HG03432 (cell line): ENCODE results near the gene CIDEC.

Experiments
- ATAC-seq: cut with Tn5 transposase; IDR thresholded peaks from one replicate; pipeline ENCODE4 v1.9.1; 2021; ENCODE audit warnings: mild to moderate bottlenecking, moderate library complexity; ENCODE audit not compliant: unreplicated experiment

Gene CIDEC, protein sequence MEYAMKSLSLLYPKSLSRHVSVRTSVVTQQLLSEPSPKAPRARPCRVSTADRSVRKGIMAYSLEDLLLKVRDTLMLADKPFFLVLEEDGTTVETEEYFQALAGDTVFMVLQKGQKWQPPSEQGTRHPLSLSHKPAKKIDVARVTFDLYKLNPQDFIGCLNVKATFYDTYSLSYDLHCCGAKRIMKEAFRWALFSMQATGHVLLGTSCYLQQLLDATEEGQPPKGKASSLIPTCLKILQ

GRCh38 chr3:9879830-9880549 is at the start of gene CIDEC:
Gene CIDEC (minus strand): TSS chr3:9880253. CDS start chr3:9878486, 1,767 bp downstream.
- no peak for ATAC-seq

DNA sequence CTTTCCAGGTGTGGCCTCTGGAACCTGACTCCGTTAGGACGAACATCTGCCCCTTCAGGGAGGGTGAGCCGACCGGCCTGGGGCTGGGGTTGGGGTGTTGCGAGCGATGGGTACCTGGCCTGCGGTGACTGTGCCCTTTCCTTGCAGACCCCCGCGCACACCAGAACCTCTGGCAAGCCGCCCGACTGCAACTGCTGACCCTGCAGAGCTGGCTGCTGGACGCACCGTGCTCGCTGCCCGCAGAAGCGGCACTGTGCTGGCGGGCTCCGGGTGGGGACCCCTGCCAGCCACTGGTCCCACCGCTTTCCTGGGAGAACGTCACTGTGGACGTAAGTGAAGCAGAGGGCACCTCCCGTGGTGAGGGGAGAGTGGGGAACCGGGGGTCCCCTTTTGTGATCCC is 48.1 kb upstream of the CIDEC start:
- no peak for ATAC-seq

GRCh38 chr3:9918261-9919038 is 38.4 kb upstream of the CIDEC start:
- ATAC-seq = no peak

DNA sequence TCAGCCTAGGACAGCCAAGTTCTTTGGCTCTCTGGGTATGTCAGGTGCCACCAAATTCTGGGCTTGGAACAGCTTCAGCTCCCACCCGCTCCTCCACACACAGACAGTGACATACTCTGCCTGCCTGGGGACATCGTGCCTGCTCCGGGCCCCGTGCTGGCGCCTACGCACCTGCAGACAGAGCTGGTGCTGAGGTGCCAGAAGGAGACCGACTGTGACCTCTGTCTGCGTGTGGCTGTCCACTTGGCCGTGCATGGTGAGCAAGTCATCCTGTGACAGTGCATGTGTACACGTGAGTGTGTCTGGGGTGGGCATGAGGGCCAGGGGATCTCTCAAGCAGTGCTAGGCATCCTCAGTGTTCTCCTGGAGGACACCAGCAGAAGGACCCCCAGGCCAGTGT is 37.8 kb upstream of the CIDEC start:
- ATAC-seq = no peak

DNA sequence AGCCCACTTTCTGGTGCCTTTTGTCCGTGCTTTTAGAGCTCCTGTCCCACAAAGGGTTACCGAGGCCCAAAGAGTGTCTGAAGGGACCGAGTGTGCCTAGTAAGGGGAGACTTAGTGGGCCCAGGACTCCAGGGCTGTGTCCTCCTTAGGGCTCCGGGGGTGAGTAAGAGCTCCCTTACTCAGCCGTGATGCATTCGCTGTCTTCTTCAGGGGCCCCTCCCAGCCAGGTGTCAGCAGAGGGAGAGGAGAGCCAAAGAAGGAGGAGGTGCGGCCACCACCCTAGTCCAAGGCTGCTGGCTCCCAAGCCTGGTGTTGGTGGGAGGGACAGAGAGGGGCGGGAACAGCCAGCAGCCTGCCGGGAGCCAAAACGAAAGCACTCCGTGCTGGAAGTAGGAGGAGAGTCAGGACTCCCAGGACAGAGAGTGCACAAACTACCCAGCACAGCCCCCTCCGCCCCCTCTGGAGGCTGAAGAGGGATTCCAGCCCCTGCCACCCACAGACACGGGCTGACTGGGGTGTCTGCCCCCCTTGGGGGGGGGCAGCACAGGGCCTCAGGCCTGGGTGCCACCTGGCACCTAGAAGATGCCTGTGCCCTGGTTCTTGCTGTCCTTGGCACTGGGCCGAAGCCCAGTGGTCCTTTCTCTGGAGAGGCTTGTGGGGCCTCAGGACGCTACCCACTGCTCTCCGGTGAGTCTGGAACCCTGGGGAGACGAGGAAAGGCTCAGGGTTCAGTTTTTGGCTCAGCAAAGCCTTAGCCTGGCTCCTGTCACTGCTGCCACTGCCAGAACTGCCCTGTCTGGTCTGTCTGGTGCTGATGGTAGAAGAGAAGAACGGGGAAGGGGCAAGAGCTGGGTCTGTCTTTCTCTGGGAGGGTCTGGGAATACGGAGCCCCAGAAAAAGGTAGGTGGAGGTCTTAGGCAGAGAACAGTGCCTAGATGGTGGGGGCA is 37.0 kb upstream of the CIDEC start, which contains the start of gene IL17RC:
IL17RC (plus strand) TSS at position 365 of the 947 bp plus-strand sequence; CDS start at position 583, 218 bp downstream.
- ATAC-seq = no peak

- no peak for ATAC-seq
These were observed 36.3 kb upstream of the CIDEC start for GRCh38 chr3:9916346-9916733.

DNA sequence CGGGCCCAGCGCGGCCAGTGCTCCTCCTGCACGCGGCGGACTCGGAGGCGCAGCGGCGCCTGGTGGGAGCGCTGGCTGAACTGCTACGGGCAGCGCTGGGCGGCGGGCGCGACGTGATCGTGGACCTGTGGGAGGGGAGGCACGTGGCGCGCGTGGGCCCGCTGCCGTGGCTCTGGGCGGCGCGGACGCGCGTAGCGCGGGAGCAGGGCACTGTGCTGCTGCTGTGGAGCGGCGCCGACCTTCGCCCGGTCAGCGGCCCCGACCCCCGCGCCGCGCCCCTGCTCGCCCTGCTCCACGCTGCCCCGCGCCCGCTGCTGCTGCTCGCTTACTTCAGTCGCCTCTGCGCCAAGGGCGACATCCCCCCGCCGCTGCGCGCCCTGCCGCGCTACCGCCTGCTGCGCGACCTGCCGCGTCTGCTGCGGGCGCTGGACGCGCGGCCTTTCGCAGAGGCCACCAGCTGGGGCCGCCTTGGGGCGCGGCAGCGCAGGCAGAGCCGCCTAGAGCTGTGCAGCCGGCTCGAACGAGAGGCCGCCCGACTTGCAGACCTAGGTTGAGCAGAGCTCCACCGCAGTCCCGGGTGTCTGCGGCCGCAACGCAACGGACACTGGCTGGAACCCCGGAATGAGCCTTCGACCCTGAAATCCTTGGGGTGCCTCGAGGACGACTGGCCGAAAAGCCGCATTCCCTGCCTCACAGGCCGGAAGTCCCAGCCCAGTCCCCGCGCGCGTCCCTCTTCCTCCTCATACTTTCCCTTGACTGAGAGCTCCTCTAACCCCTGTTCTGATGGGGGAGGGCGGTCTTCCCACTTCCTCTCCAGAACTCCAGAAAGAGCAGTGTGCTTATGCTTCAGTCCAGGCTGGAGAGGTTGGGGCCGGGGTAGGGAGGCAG is 35.4 kb upstream of the CIDEC start:
- ATAC-seq = peak; percentile 55

DNA sequence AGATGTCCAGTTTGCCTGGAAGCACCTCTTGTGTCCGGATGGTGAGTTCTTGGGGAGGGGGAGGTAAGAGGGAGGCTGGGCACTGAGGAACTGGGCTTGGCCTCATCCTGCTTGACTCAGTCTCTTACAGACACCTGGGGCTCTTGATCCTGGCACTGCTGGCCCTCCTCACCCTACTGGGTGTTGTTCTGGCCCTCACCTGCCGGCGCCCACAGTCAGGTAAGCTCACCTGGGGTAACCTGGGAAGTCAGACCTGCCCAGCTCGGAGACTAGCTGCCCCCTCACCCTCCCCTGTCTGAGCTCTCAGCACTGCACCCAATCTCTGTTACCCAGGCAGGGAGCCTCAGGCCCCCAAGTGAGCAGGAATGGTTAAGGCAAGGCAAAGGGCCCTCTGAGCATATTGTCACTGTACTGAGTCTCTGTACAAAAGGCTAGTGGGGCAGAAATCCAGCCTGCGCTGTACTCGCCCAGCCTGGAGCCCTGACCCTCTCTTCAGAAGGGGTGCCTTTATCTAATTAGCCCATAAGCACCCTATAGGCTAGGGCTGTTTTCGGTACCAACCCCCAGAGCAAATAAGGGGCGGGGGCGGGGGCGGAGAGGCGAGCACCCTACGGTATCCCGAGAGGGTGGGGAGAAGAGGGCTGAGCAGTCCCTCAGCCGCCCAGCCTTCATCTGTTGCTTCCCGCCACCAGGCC is 34.7 kb upstream of the CIDEC start:
- no peak for ATAC-seq

DNA sequence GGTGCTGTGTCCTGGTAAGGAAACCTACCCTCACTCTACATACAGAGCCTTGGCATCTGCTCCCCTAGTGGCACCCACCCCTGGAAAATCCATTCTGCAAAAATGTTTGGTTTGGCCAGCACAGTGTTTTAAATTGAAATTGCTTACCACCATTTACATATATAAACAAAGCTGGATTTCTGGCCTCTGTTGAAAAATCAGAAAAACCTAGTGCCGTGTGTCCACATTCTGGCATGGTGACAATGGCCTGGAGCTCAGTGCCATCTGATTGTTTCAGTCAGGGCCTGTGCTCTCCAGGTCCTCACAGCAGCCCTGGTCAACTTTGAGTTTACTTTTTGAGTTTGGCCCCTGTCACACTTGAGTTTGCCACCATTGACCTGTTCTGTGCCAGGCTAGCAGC is 34.0 kb upstream of the CIDEC start:
- no peak for ATAC-seq

DNA sequence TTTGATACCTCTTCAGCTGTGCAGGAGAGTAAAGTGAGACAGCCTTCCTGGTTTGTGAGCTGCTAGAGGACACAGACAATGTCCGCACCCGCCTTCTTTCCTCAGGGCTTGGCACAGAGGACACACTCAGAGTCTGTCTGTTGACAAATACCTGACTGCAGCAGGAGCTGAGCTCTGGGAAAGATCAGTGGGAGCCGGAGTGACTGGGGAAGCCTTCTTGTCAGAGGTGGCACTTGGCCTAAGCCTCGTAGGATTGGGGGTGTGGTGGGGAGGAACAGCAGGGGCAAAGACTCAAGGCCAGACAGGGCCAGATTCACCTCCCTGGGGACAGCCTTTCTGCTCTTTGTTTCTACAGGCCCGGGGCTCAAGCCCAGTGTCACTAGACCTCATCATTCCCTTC is 33.5 kb upstream of the CIDEC start:
- ATAC-seq = no peak

- no peak for ATAC-seq
These were observed 32.4 kb upstream of the CIDEC start for GRCh38 chr3:9912294-9912935.

DNA sequence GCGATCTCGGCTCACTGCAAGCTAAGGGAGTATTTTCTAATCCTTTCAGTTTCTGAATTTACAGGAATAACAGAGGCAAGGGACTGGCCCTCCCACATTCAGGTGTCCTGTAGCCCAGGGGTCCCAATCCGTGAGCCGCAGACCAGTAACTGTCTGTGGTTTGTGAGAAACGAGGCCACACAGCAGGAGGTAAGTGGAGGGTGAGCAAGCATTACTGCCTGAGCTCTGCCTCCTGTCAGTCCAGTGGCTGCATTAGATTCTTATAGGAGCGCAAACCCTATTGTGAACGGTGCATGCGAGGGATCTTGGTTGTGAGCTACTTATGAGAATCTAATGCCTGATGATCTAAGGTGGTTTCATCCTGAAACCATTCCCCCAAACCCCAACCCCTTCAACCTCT is 31.8 kb upstream of the CIDEC start:
- ATAC-seq = no peak

- no peak for ATAC-seq
These were observed 29.4 kb upstream of the CIDEC start for GRCh38 chr3:9909221-9910013.

GRCh38 chr3:9908286-9908685 is 28.2 kb upstream of the CIDEC start:
- ATAC-seq = no peak

GRCh38 chr3:9906480-9906879 is 26.4 kb upstream of the CIDEC start:
- no peak for ATAC-seq

GRCh38 chr3:9903904-9904303 is 23.9 kb upstream of the CIDEC start:
- ATAC-seq = no peak

- no peak for ATAC-seq
These were observed 23.2 kb upstream of the CIDEC start for GRCh38 chr3:9903238-9903624.
